LNCaP clone FGC (cell line): ENCODE data around the gene GRK1.

Source experiments
- DNase-seq: peaks from one replicate; pipeline ENCODE4 v3.0.0-alpha.2; 2011; ENCODE audit warnings: low read depth
- H3K4me3 ChIP-seq: 2 replicates; pipeline ENCODE4 v1.5.1; 2011; ENCODE audit warnings: mild to moderate bottlenecking, low read depth, low read length, control low read depth
- TF ChIP-seq, protein P1 (sequence below): IDR thresholded peaks from 2 replicates; pipeline ENCODE4 v1.5.1; 2012; ENCODE audit warnings: mild to moderate bottlenecking; ENCODE audit not compliant: control insufficient read depth, insufficient read depth; ENCODE audit errors: extremely low read depth

Gene GRK1

GRCh38 chr13:113759525-113760137 lies 92.6 kb downstream of the GRK1 start:
- TF ChIP-seq, protein P1, sequence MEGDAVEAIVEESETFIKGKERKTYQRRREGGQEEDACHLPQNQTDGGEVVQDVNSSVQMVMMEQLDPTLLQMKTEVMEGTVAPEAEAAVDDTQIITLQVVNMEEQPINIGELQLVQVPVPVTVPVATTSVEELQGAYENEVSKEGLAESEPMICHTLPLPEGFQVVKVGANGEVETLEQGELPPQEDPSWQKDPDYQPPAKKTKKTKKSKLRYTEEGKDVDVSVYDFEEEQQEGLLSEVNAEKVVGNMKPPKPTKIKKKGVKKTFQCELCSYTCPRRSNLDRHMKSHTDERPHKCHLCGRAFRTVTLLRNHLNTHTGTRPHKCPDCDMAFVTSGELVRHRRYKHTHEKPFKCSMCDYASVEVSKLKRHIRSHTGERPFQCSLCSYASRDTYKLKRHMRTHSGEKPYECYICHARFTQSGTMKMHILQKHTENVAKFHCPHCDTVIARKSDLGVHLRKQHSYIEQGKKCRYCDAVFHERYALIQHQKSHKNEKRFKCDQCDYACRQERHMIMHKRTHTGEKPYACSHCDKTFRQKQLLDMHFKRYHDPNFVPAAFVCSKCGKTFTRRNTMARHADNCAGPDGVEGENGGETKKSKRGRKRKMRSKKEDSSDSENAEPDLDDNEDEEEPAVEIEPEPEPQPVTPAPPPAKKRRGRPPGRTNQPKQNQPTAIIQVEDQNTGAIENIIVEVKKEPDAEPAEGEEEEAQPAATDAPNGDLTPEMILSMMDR = no peak
- no peak for DNase-seq
- peak overlapping the region; percentile 58 for H3K4me3 ChIP-seq

DNA sequence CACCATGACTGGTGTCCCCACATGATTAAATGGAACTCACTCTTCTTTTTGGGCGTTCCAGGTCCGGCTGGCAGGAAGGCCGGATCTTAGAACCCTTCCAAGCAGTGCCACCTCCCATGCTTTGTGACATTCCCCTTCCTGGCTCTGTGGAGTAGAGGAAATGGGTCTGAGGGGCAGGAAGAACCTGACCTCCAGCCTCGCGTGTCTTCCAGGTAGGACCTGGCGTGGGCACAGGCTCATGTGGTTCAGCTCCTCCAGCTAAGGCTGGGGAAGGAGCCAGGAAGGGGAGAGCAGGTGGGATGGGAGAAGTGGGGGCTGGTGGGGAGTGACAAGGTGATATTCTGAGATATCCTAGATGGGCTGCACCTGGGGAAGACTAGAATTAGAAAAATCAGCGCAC lies 94.1 kb downstream of the GRK1 start:
- no peak for DNase-seq
- no peak overlapping the region for H3K4me3 ChIP-seq
- TF ChIP-seq, protein P1 = no peak

DNA sequence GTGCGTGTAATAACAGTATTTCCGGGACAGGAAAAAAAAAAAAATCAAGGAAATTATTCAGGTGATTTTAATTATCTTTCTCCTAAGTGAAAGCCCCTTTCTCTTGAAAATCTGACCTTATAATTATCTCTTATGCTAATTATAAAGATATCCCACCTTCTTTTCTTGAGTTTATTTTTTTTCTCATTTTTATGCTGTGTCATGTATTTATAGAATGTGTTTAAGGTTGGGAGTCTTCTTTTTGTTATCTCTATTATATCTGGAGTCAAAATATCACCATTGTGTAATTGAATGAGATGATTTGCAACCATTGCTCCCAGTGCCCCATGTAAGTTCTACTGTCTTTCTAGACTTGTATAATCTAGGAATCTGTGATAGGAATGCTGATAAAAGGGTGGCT lies 95.1 kb downstream of the GRK1 start:
- H3K4me3 ChIP-seq = no peak overlapping the region
- TF ChIP-seq, protein P1 = no peak
- DNase-seq = no peak

DNA sequence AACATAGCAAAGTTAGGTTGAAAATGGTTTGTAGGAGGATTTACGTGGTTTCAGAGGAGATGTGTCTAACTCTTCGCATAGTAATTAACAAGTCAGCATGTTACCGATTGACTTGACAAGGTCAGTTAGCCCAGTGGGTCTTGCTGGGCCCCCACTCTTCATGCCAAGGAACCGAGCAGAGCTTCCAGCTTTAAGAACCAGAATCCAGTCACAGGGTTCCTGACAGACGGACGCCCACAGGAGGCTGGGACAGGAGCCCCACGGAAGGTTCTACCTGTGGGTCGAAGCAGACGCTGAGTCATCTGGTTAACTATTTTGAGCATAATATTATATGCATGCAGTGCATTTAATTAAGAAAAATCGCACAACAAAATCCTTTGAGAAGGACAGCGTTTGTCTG lies 95.5 kb downstream of the GRK1 start:
- no peak for DNase-seq
- TF ChIP-seq, protein P1 = no peak
- no peak overlapping the region for H3K4me3 ChIP-seq

DNA sequence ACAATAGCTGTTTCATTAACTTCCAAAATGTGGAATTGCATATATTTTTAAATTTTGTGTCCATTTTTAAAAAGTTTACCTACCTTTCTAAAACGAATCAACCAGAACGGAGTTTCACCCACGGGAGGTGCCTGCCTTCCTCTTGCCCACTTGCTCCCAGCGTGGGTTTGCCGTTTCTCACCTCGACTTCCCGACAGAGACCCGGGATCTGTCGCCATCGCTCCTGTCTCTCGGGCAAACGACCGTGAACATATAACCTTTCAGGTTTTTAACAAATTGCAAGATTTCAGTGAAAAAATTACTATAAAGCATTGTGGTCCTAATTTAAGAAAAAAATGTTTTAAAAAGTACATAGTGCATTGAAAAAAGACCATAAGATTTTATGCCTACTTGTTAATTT lies 96.2 kb downstream of the GRK1 start:
- no peak overlapping the region for H3K4me3 ChIP-seq
- DNase-seq = no peak
- TF ChIP-seq, protein P1 = no peak

- TF ChIP-seq, protein P1 = no peak
- H3K4me3 ChIP-seq = no peak overlapping the region
- DNase-seq = no peak
Measured at GRCh38 chr13:113763961-113764792, 97.2 kb downstream of the GRK1 start.
